ENCODE results near the gene TTC39A. TPM values are rescaled to one million over a fixed set of nuclear protein-coding genes. Genes with fewer than 3 reads are reported as not detected.

The TTC39A gene
- total RNA-seq, 1 donor from 2014 or later = 26.9 TPM

- Histone ChIP-seq H3K36me3 (ENCODE audit: control insufficient read depth, insufficient read depth, low read length) (no peaks in the 10 kb centered on the region), H3K27me3 (ENCODE audit: control insufficient read depth, insufficient read depth, low read length) (no peaks in the 10 kb centered on the region), H3K4me3 (ENCODE audit: low read depth, low read length) (no peak overlapping the region)
- no peak for TF ChIP-seq CTCF (IDR thresholded peaks at IDR 0.05; ENCODE audit: insufficient read depth, low read length, poor library complexity, severe bottlenecking)
- no peak for DNase-seq (ENCODE audit: low read depth)
These were observed 6.6 kb downstream of the TTC39A start for GRCh38 chr1:51323778-51324177.

- DNase-seq (ENCODE audit: low read depth) = no peak
- no peaks in the 10 kb centered on the region for H3K27me3 ChIP-seq (ENCODE audit: control insufficient read depth, insufficient read depth, low read length)
- no peak for TF ChIP-seq CTCF (IDR thresholded peaks at IDR 0.05; ENCODE audit: insufficient read depth, low read length, poor library complexity, severe bottlenecking)
- no peak overlapping the region for H3K4me3 ChIP-seq (ENCODE audit: low read depth, low read length)
- no peaks in the 10 kb centered on the region for H3K36me3 ChIP-seq (ENCODE audit: control insufficient read depth, insufficient read depth, low read length)
These were observed 7.8 kb downstream of the TTC39A start for GRCh38 chr1:51322417-51323101.

- Histone ChIP-seq H3K4me3 (ENCODE audit: low read depth, low read length) (no peak overlapping the region), H3K36me3 (ENCODE audit: control insufficient read depth, insufficient read depth, low read length) (no peaks in the 10 kb centered on the region), H3K27me3 (ENCODE audit: control insufficient read depth, insufficient read depth, low read length) (no peaks in the 10 kb centered on the region)
- TF ChIP-seq CTCF (IDR thresholded peaks at IDR 0.05; ENCODE audit: insufficient read depth, low read length, poor library complexity, severe bottlenecking) = no peak
- DNase-seq (ENCODE audit: low read depth) = no peak
These were observed 8.5 kb downstream of the TTC39A start for GRCh38 chr1:51321924-51322280.

GRCh38 chr1:51320967-51321923 lies 9.1 kb downstream of the TTC39A start:
- Histone ChIP-seq H3K36me3 (ENCODE audit: control insufficient read depth, insufficient read depth, low read length) (no peaks in the 10 kb centered on the region), H3K27me3 (ENCODE audit: control insufficient read depth, insufficient read depth, low read length) (no peaks in the 10 kb centered on the region), H3K4me3 (ENCODE audit: low read depth, low read length) (no peak overlapping the region)
- no peak for DNase-seq (ENCODE audit: low read depth)
- no peak for TF ChIP-seq CTCF (IDR thresholded peaks at IDR 0.05; ENCODE audit: insufficient read depth, low read length, poor library complexity, severe bottlenecking)

GRCh38 chr1:51317798-51318197 lies 12.6 kb downstream of the TTC39A start:
- H3K4me3 ChIP-seq (ENCODE audit: low read depth, low read length) = no peak overlapping the region
- no peak for TF ChIP-seq CTCF (IDR thresholded peaks at IDR 0.05; ENCODE audit: insufficient read depth, low read length, poor library complexity, severe bottlenecking)
- H3K27me3 ChIP-seq (ENCODE audit: control insufficient read depth, insufficient read depth, low read length) = no peaks in the 10 kb centered on the region
- no peak for DNase-seq (ENCODE audit: low read depth)
- H3K36me3 ChIP-seq (ENCODE audit: control insufficient read depth, insufficient read depth, low read length) = no peaks in the 10 kb centered on the region

Measured in kidney epithelial cell (primary cell).